ENCODE measurements around the gene LAMB3.

LAMB3 gene

DNA sequence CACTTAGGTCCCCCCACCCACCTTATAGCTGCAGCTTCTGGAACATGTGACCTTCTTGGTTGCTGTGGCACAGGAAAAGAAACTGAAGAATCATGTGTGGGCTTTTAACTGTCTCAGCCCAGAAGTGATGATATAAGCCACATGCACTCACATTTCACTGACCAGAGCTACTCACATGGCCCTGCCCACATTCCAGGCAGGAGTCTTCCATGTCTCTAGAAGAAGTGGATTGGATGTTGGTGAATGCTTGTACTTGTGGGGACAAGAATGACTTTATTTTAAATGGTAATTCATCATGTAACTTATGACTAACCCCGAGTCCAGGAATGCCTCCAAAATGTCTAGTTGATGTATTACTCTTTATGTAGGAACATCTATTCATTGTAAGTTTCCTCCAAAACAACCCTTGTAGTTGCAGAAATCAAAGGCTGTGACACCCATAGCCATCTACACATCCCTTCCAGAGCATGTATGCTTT lies 84.5 kb downstream of the LAMB3 start:
- no peak for TF ChIP-seq ZFX (IDR thresholded peaks at IDR 0.05)
- TF ChIP-seq, protein P1, sequence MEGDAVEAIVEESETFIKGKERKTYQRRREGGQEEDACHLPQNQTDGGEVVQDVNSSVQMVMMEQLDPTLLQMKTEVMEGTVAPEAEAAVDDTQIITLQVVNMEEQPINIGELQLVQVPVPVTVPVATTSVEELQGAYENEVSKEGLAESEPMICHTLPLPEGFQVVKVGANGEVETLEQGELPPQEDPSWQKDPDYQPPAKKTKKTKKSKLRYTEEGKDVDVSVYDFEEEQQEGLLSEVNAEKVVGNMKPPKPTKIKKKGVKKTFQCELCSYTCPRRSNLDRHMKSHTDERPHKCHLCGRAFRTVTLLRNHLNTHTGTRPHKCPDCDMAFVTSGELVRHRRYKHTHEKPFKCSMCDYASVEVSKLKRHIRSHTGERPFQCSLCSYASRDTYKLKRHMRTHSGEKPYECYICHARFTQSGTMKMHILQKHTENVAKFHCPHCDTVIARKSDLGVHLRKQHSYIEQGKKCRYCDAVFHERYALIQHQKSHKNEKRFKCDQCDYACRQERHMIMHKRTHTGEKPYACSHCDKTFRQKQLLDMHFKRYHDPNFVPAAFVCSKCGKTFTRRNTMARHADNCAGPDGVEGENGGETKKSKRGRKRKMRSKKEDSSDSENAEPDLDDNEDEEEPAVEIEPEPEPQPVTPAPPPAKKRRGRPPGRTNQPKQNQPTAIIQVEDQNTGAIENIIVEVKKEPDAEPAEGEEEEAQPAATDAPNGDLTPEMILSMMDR (conservative IDR thresholded peaks at IDR 0.05): no peak
- no peak overlapping the region for H3K27ac ChIP-seq

DNA sequence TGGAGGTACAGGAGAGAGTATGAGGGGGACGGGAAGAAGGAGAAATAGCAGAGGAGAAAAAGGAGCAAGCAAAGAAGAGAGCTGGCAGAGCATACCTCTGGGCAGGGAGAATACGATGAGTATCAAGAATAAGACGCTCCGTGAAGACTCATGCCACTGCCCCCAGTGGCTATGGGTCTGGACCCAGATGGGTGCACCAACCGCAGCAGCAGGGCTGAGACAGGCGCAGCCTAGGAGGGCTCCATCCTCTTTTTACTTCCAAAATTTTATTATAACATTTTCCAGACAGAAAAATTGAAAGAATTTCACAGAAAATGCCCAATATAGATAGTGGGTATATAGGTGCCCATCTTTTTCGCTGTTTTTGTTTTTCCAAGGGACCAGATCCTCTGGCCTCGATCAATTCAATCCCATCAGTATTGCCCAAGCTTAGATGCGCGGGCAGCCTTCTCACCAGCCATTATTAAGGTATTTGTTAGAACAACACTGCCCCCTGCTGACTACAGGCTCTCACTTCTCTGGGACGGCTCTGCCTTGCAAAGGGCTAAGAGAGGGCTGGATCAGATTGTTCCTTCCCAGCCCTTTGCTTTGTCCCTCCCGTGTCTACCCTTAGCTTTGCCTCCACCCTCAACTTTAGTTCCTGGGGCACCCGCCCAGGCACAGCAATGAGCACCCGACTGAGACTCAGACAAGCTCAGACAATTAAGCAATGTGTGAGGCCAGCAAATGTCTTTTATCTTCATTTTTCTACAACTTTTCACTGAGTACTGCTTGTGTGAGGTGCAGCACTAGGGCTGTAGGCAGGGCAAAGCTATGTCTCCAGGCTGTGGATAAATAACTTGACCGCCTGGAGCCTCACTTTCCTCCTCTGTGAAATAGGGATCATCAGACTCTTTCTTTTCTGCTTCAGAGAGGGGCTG lies 86.2 kb downstream of the LAMB3 start:
- TF ChIP-seq ZFX (IDR thresholded peaks at IDR 0.05): no peak
- TF ChIP-seq, protein P1 (conservative IDR thresholded peaks at IDR 0.05): peak; percentile 87
- no peak overlapping the region for H3K27ac ChIP-seq
